ENCODE results near the gene CCHCR1.
A peak's percentile ranks its signal among the peaks of the same experiment; 100 is the strongest.

Gene CCHCR1

GRCh38 chr6:31130751-31131150 is 26.9 kb downstream of the CCHCR1 start:
- no peak for DNase-seq (ENCODE audit: low read depth in 1 of 2, low spot score in 1 of 2)

GRCh38 chr6:31129130-31129529 is 28.5 kb downstream of the CCHCR1 start:
- no peak for DNase-seq (ENCODE audit: low read depth in 1 of 2, low spot score in 1 of 2)

GRCh38 chr6:31128093-31128676 is 29.4 kb downstream of the CCHCR1 start:
- peak; percentile 55 to 57 for DNase-seq (ENCODE audit: low read depth in 1 of 2, low spot score in 1 of 2)

GRCh38 chr6:31126396-31127175 is 31.0 kb downstream of the CCHCR1 start:
- DNase-seq (ENCODE audit: low read depth in 1 of 2, low spot score in 1 of 2): no peak

GRCh38 chr6:31125586-31126363 is 31.8 kb downstream of the CCHCR1 start:
- no peak for DNase-seq (ENCODE audit: low read depth in 1 of 2, low spot score in 1 of 2)

- DNase-seq (ENCODE audit: low read depth in 1 of 2, low spot score in 1 of 2): no peak
These were observed 32.4 kb downstream of the CCHCR1 start for GRCh38 chr6:31125162-31125561.

- DNase-seq (ENCODE audit: low read depth in 1 of 2, low spot score in 1 of 2): no peak
These were observed 34.6 kb downstream of the CCHCR1 start for GRCh38 chr6:31122791-31123706.

- DNase-seq (ENCODE audit: low read depth in 1 of 2, low spot score in 1 of 2): no peak
These were observed 36.3 kb downstream of the CCHCR1 start for GRCh38 chr6:31121131-31121790.

GRCh38 chr6:31120151-31120915 is 37.3 kb downstream of the CCHCR1 start, which contains the start of gene CDSN:
TSS of gene CDSN (minus strand) at chr6:31120446. CDS start at chr6:31120419, 27 bp downstream.
- no peak for DNase-seq (ENCODE audit: low read depth in 1 of 2, low spot score in 1 of 2)

GRCh38 chr6:31118178-31118577 is 39.4 kb downstream of the CCHCR1 start:
- no peak for DNase-seq (ENCODE audit: low read depth in 1 of 2, low spot score in 1 of 2)

GRCh38 chr6:31116661-31117385 is 40.8 kb downstream of the CCHCR1 start:
- no peak for DNase-seq (ENCODE audit: low read depth in 1 of 2, low spot score in 1 of 2)

GRCh38 chr6:31115941-31116560 is 41.6 kb downstream of the CCHCR1 start:
- no peak for DNase-seq (ENCODE audit: low read depth in 1 of 2, low spot score in 1 of 2)

- DNase-seq (ENCODE audit: low read depth in 1 of 2, low spot score in 1 of 2): no peak
These were observed 42.4 kb downstream of the CCHCR1 start for GRCh38 chr6:31114970-31115849.

GRCh38 chr6:31114541-31114878 is 43.1 kb downstream of the CCHCR1 start, which contains the start of gene PSORS1C1:
TSS of gene PSORS1C1 (plus strand) at chr6:31114800. CDS start at chr6:31129633, 14,833 bp downstream.
- no peak for DNase-seq (ENCODE audit: low read depth in 1 of 2, low spot score in 1 of 2)

- no peak for DNase-seq (ENCODE audit: low read depth in 1 of 2, low spot score in 1 of 2)
These were observed 43.6 kb downstream of the CCHCR1 start for GRCh38 chr6:31113861-31114540.

GRCh38 chr6:31112478-31112877 is 45.1 kb downstream of the CCHCR1 start, which contains the start of gene C6orf15:
TSS of gene C6orf15 (minus strand) at chr6:31112575. CDS start at chr6:31112555, 20 bp downstream.
- no peak for DNase-seq (ENCODE audit: low read depth in 1 of 2, low spot score in 1 of 2)

GRCh38 chr6:31111712-31112111 is 45.9 kb downstream of the CCHCR1 start:
- DNase-seq (ENCODE audit: low read depth in 1 of 2, low spot score in 1 of 2): no peak
